ENCODE data around the gene FRMPD4. TPM values are rescaled to one million over a fixed set of nuclear protein-coding genes. Genes with fewer than 3 reads are reported as not detected.
"Not testable (repeated sequence)": the region's sequence is repeated elsewhere in the genome, so short reads cannot be mapped to it uniquely, and the experiment has no call there.

FRMPD4 gene
- total RNA-seq, 1 donor from 2014 or later = 1.7 TPM

DNA sequence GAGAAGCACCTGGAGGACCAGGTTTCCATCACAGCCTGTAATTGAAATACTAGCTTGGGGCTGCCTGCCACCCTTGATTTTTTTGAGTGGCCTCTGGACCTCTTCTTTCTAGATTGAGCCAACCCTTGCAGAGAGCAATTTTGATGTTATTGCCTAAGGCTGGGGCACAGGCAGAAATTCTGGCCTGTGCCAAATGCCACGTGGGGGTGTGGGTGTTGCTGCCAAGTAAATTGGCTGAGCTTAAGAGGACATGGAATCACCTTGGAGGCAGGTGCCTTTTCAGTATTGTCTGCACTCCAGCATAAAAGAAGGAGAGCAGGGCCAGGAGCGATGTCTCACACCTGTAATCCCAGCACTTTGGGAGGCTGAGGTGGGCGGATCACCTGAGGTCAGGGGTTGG is 366.9 kb downstream of the FRMPD4 start:
- Mint-ChIP-seq H3K4me1 (ENCODE audit: unreplicated experiment) (no peaks in the 10 kb centered on the region), H3K27me3 (ENCODE audit: unreplicated experiment) (no peaks in the 10 kb centered on the region), H3K27ac (ENCODE audit: unreplicated experiment) (no peak overlapping the region), H3K36me3 (ENCODE audit: unreplicated experiment) (no peaks in the 10 kb centered on the region), H3K4me3 (ENCODE audit: unreplicated experiment) (no peak overlapping the region), H3K9me3 (ENCODE audit: unreplicated experiment) (no peaks in the 10 kb centered on the region)
- DNase-seq (ENCODE audit: extremely low spot score, unreplicated experiment) = no peak
- TF ChIP-seq CTCF (IDR thresholded peaks at IDR 0.05) = no peak

GRCh38 chrX:12515384-12515783 is 377.1 kb downstream of the FRMPD4 start:
- peaks cover 45% of the 10 kb centered on the region for H3K9me3 Mint-ChIP-seq (ENCODE audit: unreplicated experiment)
- H3K27ac Mint-ChIP-seq (ENCODE audit: unreplicated experiment); H3K4me1 Mint-ChIP-seq (ENCODE audit: unreplicated experiment); H3K4me3 Mint-ChIP-seq (ENCODE audit: unreplicated experiment); H3K27me3 Mint-ChIP-seq (ENCODE audit: unreplicated experiment); H3K36me3 Mint-ChIP-seq (ENCODE audit: unreplicated experiment); DNase-seq (ENCODE audit: extremely low spot score, unreplicated experiment): not testable (repeated sequence)

GRCh38 chrX:12526306-12526705 is 388.0 kb downstream of the FRMPD4 start:
- H3K4me1 Mint-ChIP-seq (ENCODE audit: unreplicated experiment) = no peaks in the 10 kb centered on the region
- peaks cover 16% of the 10 kb centered on the region for H3K9me3 Mint-ChIP-seq (ENCODE audit: unreplicated experiment)
- no peaks in the 10 kb centered on the region for H3K36me3 Mint-ChIP-seq (ENCODE audit: unreplicated experiment)
- H3K27me3 Mint-ChIP-seq (ENCODE audit: unreplicated experiment) = no peaks in the 10 kb centered on the region
- no peak overlapping the region for H3K4me3 Mint-ChIP-seq (ENCODE audit: unreplicated experiment)
- peak; percentile 23 for TF ChIP-seq CTCF (IDR thresholded peaks at IDR 0.05)
- DNase-seq (ENCODE audit: extremely low spot score, unreplicated experiment) = no peak
- no peak overlapping the region for H3K27ac Mint-ChIP-seq (ENCODE audit: unreplicated experiment)

DNA sequence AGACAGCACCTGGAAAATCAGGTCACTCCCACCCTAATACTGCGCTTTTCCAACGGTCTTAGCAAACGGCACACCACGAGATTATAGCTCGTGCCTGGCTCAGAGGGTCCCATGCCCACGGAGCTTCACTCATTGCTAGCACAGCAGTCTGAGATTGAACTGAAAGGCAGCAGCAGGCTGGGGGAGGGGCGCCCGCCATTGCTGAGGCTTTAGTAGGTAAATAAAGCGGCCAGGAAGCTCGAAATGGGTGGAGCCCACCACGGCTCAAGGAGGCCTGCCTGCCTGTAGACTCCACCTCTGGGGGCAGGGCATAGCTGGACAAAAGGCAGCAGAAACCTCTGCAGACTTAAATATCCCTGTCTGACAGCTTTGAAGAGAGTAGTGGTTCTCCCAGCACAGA is 399.8 kb downstream of the FRMPD4 start:
- H3K27ac Mint-ChIP-seq (ENCODE audit: unreplicated experiment); H3K36me3 Mint-ChIP-seq (ENCODE audit: unreplicated experiment); DNase-seq (ENCODE audit: extremely low spot score, unreplicated experiment); H3K4me1 Mint-ChIP-seq (ENCODE audit: unreplicated experiment); H3K27me3 Mint-ChIP-seq (ENCODE audit: unreplicated experiment); H3K4me3 Mint-ChIP-seq (ENCODE audit: unreplicated experiment): not testable (repeated sequence)
- peaks cover 11% of the 10 kb centered on the region for H3K9me3 Mint-ChIP-seq (ENCODE audit: unreplicated experiment)

GRCh38 chrX:12542251-12542650 is 404.0 kb downstream of the FRMPD4 start:
- peaks cover 11% of the 10 kb centered on the region for H3K9me3 Mint-ChIP-seq (ENCODE audit: unreplicated experiment)
- H3K4me1 Mint-ChIP-seq (ENCODE audit: unreplicated experiment); DNase-seq (ENCODE audit: extremely low spot score, unreplicated experiment); H3K36me3 Mint-ChIP-seq (ENCODE audit: unreplicated experiment); H3K4me3 Mint-ChIP-seq (ENCODE audit: unreplicated experiment); H3K27ac Mint-ChIP-seq (ENCODE audit: unreplicated experiment); H3K27me3 Mint-ChIP-seq (ENCODE audit: unreplicated experiment): not testable (repeated sequence)

DNA sequence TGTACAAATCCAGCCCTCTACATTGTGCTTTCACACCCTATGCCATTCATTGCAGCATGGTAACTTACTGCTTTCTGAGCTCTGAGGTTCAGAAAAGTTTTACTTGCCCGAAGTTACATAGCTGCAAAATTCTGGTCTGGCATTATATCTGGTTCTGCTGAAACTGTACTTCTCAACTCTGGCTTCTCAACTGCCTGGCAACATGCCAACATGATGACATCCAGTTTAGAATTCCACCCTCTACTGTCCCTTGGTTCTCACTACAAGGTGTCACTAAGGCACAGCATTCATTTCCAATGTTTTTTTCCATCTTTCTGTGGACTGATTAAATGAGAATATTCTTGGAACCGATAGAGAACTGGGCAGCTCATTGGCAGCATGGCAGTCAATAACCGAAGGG is 410.1 kb downstream of the FRMPD4 start:
- Mint-ChIP-seq H3K9me3 (ENCODE audit: unreplicated experiment) (no peaks in the 10 kb centered on the region), H3K27ac (ENCODE audit: unreplicated experiment) (no peak overlapping the region), H3K27me3 (ENCODE audit: unreplicated experiment) (no peaks in the 10 kb centered on the region), H3K36me3 (ENCODE audit: unreplicated experiment) (no peaks in the 10 kb centered on the region), H3K4me3 (ENCODE audit: unreplicated experiment) (no peak overlapping the region), H3K4me1 (ENCODE audit: unreplicated experiment) (no peaks in the 10 kb centered on the region)
- no peak for TF ChIP-seq CTCF (IDR thresholded peaks at IDR 0.05)
- no peak for DNase-seq (ENCODE audit: extremely low spot score, unreplicated experiment)

DNA sequence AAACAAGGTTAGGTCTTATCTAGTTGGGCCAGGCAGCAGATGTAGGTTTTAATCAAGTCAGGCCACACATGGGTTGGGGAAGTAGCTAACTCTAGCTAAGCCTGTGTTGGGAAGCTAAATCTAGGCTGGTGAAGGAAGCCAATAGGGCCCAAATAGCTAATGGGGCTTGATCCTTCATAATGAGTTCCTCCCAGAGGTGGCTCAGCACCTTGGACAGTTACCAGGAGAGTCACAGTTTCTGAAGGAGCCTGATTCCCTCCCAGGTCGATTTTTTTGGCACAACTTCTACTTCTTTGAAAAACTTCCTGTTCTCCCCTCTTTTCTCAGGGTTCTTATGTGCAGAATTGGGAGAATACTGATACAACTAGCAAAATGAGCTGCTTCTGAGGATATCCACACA is 410.5 kb downstream of the FRMPD4 start:
- Mint-ChIP-seq H3K36me3 (ENCODE audit: unreplicated experiment) (no peaks in the 10 kb centered on the region), H3K4me1 (ENCODE audit: unreplicated experiment) (no peaks in the 10 kb centered on the region), H3K9me3 (ENCODE audit: unreplicated experiment) (no peaks in the 10 kb centered on the region), H3K27me3 (ENCODE audit: unreplicated experiment) (no peaks in the 10 kb centered on the region), H3K27ac (ENCODE audit: unreplicated experiment) (no peak overlapping the region), H3K4me3 (ENCODE audit: unreplicated experiment) (no peak overlapping the region)
- DNase-seq (ENCODE audit: extremely low spot score, unreplicated experiment) = no peak
- no peak for TF ChIP-seq CTCF (IDR thresholded peaks at IDR 0.05)

All from osteocyte (in vitro differentiated cells).